Measurements from ENCODE around the gene TNFRSF21. TPM values are rescaled to one million over a fixed set of nuclear protein-coding genes. Genes with fewer than 3 reads are reported as not detected.

The TNFRSF21 gene
- total and polyA plus RNA-seq, 10 of the 15 experiments (the other 5 are each of a cell fraction or from before 2014, with no cell fraction given), result 0.09 to 1.0 (median 0.27) TPM

GRCh38 chr6:47200536-47201334 is 109.0 kb downstream of the TNFRSF21 start:
- no peak for TF ChIP-seq RFX5 (IDR thresholded peaks at IDR 0.05; ENCODE audit: low read depth, low read length)
- TF ChIP-seq FOXK2 (IDR thresholded peaks at IDR 0.05), result no peak
- no peak for TF ChIP-seq ZNF622 (IDR thresholded peaks at IDR 0.05)
- TF ChIP-seq POLR2A (IDR thresholded peaks at IDR 0.05; ENCODE audit: low read depth, low read length), result no peak
- no peak for TF ChIP-seq SP1 (IDR thresholded peaks at IDR 0.05; ENCODE audit: low read depth, low read length)
- no peak for TF ChIP-seq SMAD5 (IDR thresholded peaks at IDR 0.05; ENCODE audit: low read depth)
- no peak for TF ChIP-seq CREM (IDR thresholded peaks at IDR 0.05; ENCODE audit: low read depth)
- no peak for TF ChIP-seq TAF1 (IDR thresholded peaks at IDR 0.05; ENCODE audit: borderline replicate concordance, low read depth, low read length)
- no peak for TF ChIP-seq STAT1 (conservative IDR thresholded peaks at IDR 0.05)
- TF ChIP-seq EED (IDR thresholded peaks at IDR 0.05; ENCODE audit: low read depth), result no peak
- no peak for TF ChIP-seq TCF12 (IDR thresholded peaks at IDR 0.05; ENCODE audit: low read depth, low read length)
- TF ChIP-seq JUND (IDR thresholded peaks at IDR 0.05; ENCODE audit: low read depth, low read length), result no peak
- no peaks in the 10 kb centered on the region for H3K36me3 ChIP-seq (ENCODE audit: control insufficient read depth in 2 of 2, insufficient read depth in 2 of 2, low read length in 1 of 2)
- RAD21 ChIA-PET (ENCODE audit: unreplicated experiment), result interaction anchor here (1.1 to 3.1 kb wide), 2 partner anchors 41 to 47 kb away, joined by 3 to 8 read pairs; no protein-coding TSS in a partner anchor
- ATAC-seq (no peak), FAIRE-seq (no peak), DNase-seq (ENCODE audit: low read depth, low spot score) (no peak)
- peaks cover 20% of the 10 kb centered on the region for H3K4me1 ChIP-seq (ENCODE audit: control insufficient read depth, insufficient read depth, low read length)
- SMC1A ChIA-PET (ENCODE audit: uncharacterized antibody, unreplicated experiment), result interaction anchor here (2.2 kb wide), 1 partner anchor 10 kb away, joined by 6 read pairs; no protein-coding TSS in a partner anchor
- H3K4me2 ChIP-seq (ENCODE audit: control insufficient read depth, insufficient read depth), result no peak overlapping the region
- 63% methylated on average over 3 of the region's 3 CpGs for WGBS (ENCODE audit: insufficient coverage, insufficient replicate concordance, low lambda C conversion rate, missing lambda C conversion rate)
- H4K20me1 ChIP-seq (ENCODE audit: control insufficient read depth, insufficient read depth), result no peaks in the 10 kb centered on the region
- H3K9ac ChIP-seq (ENCODE audit: control insufficient read depth, insufficient read depth, low read length), result no peak overlapping the region
- H3K4me3 ChIP-seq, result no peak overlapping the region
- in situ Hi-C loops (cut with MboI), result no loop called here
- no peaks in the 10 kb centered on the region for H3K9me3 ChIP-seq (replicated peaks; ENCODE audit: control insufficient read depth, insufficient read depth, low read length)
- intact Hi-C loops (cut with micrococcal nuclease; ENCODE audit: unreplicated experiment), result loop anchor here (2.0 kb wide), 1 partner anchor 42 kb away; no protein-coding TSS in a partner anchor
- no peaks in the 10 kb centered on the region; a peak in 1 of 4 replicates for H3K27me3 ChIP-seq (replicated peaks in 1 of 2; ENCODE audit: control insufficient read depth in 2 of 2, insufficient read depth in 2 of 2, low read length in 1 of 2)
- CTCF ChIA-PET, result no interaction called here
- POLR2A ChIA-PET, result no interaction called here
- BruUV-seq (replicated peaks), result no TSS peak
- no peak overlapping the region for H3K27ac ChIP-seq (ENCODE audit: control insufficient read depth, insufficient read depth)
- H2AFZ ChIP-seq (ENCODE audit: control insufficient read depth, low read depth, low read length), result no peak overlapping the region
- no peaks in the 10 kb centered on the region for H3K79me2 ChIP-seq (ENCODE audit: control insufficient read depth, insufficient read depth, low read length)
